ENCODE measurements around the gene PAGR1. TPM values are rescaled to one million over a fixed set of nuclear protein-coding genes. Genes with fewer than 3 reads are reported as not detected.

Gene PAGR1
- total and polyA plus RNA-seq, 2 experiments from 2014 or later: 39.3 to 53.4 TPM

- no peak for TF ChIP-seq EZH2phosphoT487 (IDR thresholded peaks at IDR 0.05; ENCODE audit: low read depth, severe bottlenecking, unreplicated experiment)
- TF ChIP-seq, protein P1, sequence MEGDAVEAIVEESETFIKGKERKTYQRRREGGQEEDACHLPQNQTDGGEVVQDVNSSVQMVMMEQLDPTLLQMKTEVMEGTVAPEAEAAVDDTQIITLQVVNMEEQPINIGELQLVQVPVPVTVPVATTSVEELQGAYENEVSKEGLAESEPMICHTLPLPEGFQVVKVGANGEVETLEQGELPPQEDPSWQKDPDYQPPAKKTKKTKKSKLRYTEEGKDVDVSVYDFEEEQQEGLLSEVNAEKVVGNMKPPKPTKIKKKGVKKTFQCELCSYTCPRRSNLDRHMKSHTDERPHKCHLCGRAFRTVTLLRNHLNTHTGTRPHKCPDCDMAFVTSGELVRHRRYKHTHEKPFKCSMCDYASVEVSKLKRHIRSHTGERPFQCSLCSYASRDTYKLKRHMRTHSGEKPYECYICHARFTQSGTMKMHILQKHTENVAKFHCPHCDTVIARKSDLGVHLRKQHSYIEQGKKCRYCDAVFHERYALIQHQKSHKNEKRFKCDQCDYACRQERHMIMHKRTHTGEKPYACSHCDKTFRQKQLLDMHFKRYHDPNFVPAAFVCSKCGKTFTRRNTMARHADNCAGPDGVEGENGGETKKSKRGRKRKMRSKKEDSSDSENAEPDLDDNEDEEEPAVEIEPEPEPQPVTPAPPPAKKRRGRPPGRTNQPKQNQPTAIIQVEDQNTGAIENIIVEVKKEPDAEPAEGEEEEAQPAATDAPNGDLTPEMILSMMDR (IDR thresholded peaks at IDR 0.05; ENCODE audit: poor library complexity): no peak
- no peak for TF ChIP-seq EZH2 (IDR thresholded peaks at IDR 0.05; ENCODE audit: borderline replicate concordance)
- Histone ChIP-seq H3K9me3 (ENCODE audit: low read depth) (no peaks in the 10 kb centered on the region), H3K36me3 (replicated peaks; ENCODE audit: insufficient read depth, low read depth) (no peaks in the 10 kb centered on the region), H3K4me3 (no peak overlapping the region), H2AFZ (peak overlapping the region; percentile 7), H3K4me1 (ENCODE audit: insufficient read depth) (peaks cover 32% of the 10 kb centered on the region), H3K4me2 (peak overlapping the region; percentile 84), H3K27me3 (no peaks in the 10 kb centered on the region), H3K27ac (peak overlapping the region; percentile 24), H4K20me1 (ENCODE audit: insufficient read depth, poor library complexity, severe bottlenecking) (peaks cover 6% of the 10 kb centered on the region), H3K79me2 (peaks cover 48% of the 10 kb centered on the region), H3K9me2 (replicated peaks; ENCODE audit: insufficient read depth) (no peaks in the 10 kb centered on the region)
- DNase-seq (ENCODE audit: low spot score): peak; percentile 55
- WGBS (ENCODE audit: low lambda C conversion rate, missing lambda C conversion rate): 7% methylated on average over 39 of the region's 39 CpGs
Measured at GRCh38 chr16:29815032-29815721, 775 bp upstream of the PAGR1 start.

GRCh38 chr16:29816694-29817441 is 916 bp downstream of the PAGR1 start:
- no peaks in the 10 kb centered on the region for H3K36me3 ChIP-seq (replicated peaks; ENCODE audit: insufficient read depth, low read depth)
- H3K4me1 ChIP-seq (ENCODE audit: insufficient read depth): peaks cover 35% of the 10 kb centered on the region
- H4K20me1 ChIP-seq (ENCODE audit: insufficient read depth, poor library complexity, severe bottlenecking): no peaks in the 10 kb centered on the region
- H3K79me2 ChIP-seq: peaks cover 56% of the 10 kb centered on the region
- H3K4me3 ChIP-seq: peak overlapping the region; percentile 42
- TF ChIP-seq EZH2 (IDR thresholded peaks at IDR 0.05; ENCODE audit: borderline replicate concordance): no peak
- TF ChIP-seq, protein P1 (IDR thresholded peaks at IDR 0.05; ENCODE audit: poor library complexity): no peak
- no peak for TF ChIP-seq EZH2phosphoT487 (IDR thresholded peaks at IDR 0.05; ENCODE audit: low read depth, severe bottlenecking, unreplicated experiment)
- DNase-seq (ENCODE audit: low spot score): peak; percentile 73
- no peaks in the 10 kb centered on the region for H3K9me2 ChIP-seq (replicated peaks; ENCODE audit: insufficient read depth)
- WGBS (ENCODE audit: low lambda C conversion rate, missing lambda C conversion rate): 3% methylated on average over 27 of the region's 37 CpGs
- peak overlapping the region; percentile 93 for H3K27ac ChIP-seq
- peak overlapping the region; percentile 59 for H2AFZ ChIP-seq
- no peaks in the 10 kb centered on the region for H3K9me3 ChIP-seq (ENCODE audit: low read depth)
- no peaks in the 10 kb centered on the region for H3K27me3 ChIP-seq
- peak overlapping the region; percentile 87 for H3K4me2 ChIP-seq

- no peaks in the 10 kb centered on the region for H3K27me3 ChIP-seq
- H3K4me3 ChIP-seq: no peak overlapping the region
- H3K36me3 ChIP-seq (replicated peaks; ENCODE audit: insufficient read depth, low read depth): no peaks in the 10 kb centered on the region
- peaks cover 44% of the 10 kb centered on the region for H3K4me1 ChIP-seq (ENCODE audit: insufficient read depth)
- no peak for DNase-seq (ENCODE audit: low spot score)
- no peak overlapping the region for H2AFZ ChIP-seq
- WGBS (ENCODE audit: low lambda C conversion rate, missing lambda C conversion rate): 84% methylated on average over 4 of the region's 4 CpGs
- no peaks in the 10 kb centered on the region for H3K9me2 ChIP-seq (replicated peaks; ENCODE audit: insufficient read depth)
- H3K4me2 ChIP-seq: peak overlapping the region; percentile 87
- peaks cover 3% of the 10 kb centered on the region for H4K20me1 ChIP-seq (ENCODE audit: insufficient read depth, poor library complexity, severe bottlenecking)
- no peak for TF ChIP-seq EZH2phosphoT487 (IDR thresholded peaks at IDR 0.05; ENCODE audit: low read depth, severe bottlenecking, unreplicated experiment)
- TF ChIP-seq, protein P1 (IDR thresholded peaks at IDR 0.05; ENCODE audit: poor library complexity): no peak
- TF ChIP-seq EZH2 (IDR thresholded peaks at IDR 0.05; ENCODE audit: borderline replicate concordance): no peak
- no peaks in the 10 kb centered on the region for H3K9me3 ChIP-seq (ENCODE audit: low read depth)
- H3K27ac ChIP-seq: no peak overlapping the region
- H3K79me2 ChIP-seq: peaks cover 63% of the 10 kb centered on the region
Measured at GRCh38 chr16:29818082-29818481, 2.1 kb downstream of the PAGR1 start.
